ENCODE results near the gene OSBPL1A. TPM values are rescaled to one million over a fixed set of nuclear protein-coding genes. Genes with fewer than 3 reads are reported as not detected.

Gene OSBPL1A
- total and polyA plus RNA-seq, 2 of the 8 experiments (the other 6 are each of a cell fraction or from before 2014, with no cell fraction given): 53.2 to 74.9 TPM

DNA sequence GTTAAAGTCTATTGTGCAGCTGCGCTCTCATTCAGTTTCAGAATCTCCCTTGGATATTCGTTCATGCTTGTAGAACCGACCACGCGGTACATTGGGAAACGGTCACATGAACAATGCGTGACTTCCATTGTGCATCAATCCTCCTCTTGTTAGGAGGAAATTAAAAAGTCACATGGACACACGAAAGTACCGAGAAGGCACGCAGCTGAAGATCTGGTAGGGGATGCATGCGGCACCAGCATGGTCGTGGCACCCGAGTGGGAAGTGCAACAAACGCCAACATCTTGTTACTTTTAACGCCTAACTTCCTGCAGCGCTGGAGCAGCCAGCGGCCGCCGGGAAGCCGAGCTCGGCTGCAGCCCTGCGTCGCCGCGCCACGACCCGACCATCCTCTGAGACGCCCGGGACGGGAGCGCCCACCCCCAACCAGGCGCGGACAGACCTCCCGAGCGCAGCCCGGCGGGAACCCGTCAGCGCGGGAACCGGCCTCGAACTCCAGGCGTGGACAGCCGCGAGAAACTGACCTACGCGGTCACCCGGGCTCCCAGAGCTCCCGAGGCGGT is 412 bp downstream of the OSBPL1A start:
- WGBS, 2 experiments (ENCODE audit: extremely low coverage in 1 of 2, insufficient coverage in 1 of 2, insufficient read length in 1 of 2, insufficient replicate concordance in 2 of 2, low coverage in 1 of 2, low lambda C conversion rate in 2 of 2, missing lambda C conversion rate in 1 of 2): 1% methylated on average over 46 of the region's 50 CpGs; no CpG with 5 or more reads in 1 of the 2 experiments
- Histone ChIP-seq H3K27ac (ENCODE audit: low read depth, low read length) (peak overlapping the region; percentile 88), H2BK20ac (ENCODE audit: low read length) (0 out of 2 replicates have a peak overlapping the region, but pooled peaks have one; percentile 21), H4K5ac (ENCODE audit: insufficient read length, low read depth, low read length) (peak overlapping the region; percentile 68), H3K4me1 (replicated peaks in 1 of 4; ENCODE audit: control insufficient read depth in 3 of 4, insufficient read depth in 4 of 4, low read length in 3 of 4) (peaks cover 4 to 9% (median 6%) of the 10 kb centered on the region in 4 experiments; a peak in 6 of 7 replicates), H3K9ac (replicated peaks in 1 of 4; ENCODE audit: extremely low read depth in 1 of 4, low read depth in 3 of 4, low read length in 3 of 4) (peak overlapping the region; percentile 73 to 88 (median 84)), H3K4me2 (ENCODE audit: insufficient read depth in 1 of 2, low read depth in 2 of 2, low read length in 2 of 2) (peak overlapping the region; percentile 91 to 94), H3K4me3 (ENCODE audit: extremely low read depth in 1 of 4, insufficient read depth in 2 of 4, low read depth in 3 of 4, low read length in 4 of 4) (peak overlapping the region; percentile 64 to 94 (median 92)), H2AK5ac (ENCODE audit: low read depth, low read length) (peak overlapping the region; percentile 92; the same call in 1 of the 2 replicates), H3K79me1 (ENCODE audit: low read depth, low read length) (peaks cover 3% of the 10 kb centered on the region; the same call in 1 of the 2 replicates), H3K18ac (ENCODE audit: extremely low read depth, low read length) (peak overlapping the region; percentile 97), H3K56ac (replicated peaks; ENCODE audit: insufficient read length, low read depth, low read length) (peak overlapping the region; percentile 97), H4K91ac (replicated peaks; ENCODE audit: insufficient read length, low read length) (peak overlapping the region; percentile 99), H2BK5ac (ENCODE audit: low read depth, low read length) (peak overlapping the region; percentile 95), H3K9me3 (ENCODE audit: insufficient read depth in 2 of 2, low read depth in 1 of 2, low read length in 1 of 2) (no peaks in the 10 kb centered on the region), H4K8ac (ENCODE audit: extremely low read depth, insufficient read depth, low read length) (peak overlapping the region; percentile 96), H4K20me1 (replicated peaks in 1 of 2; ENCODE audit: control insufficient read depth in 1 of 2, insufficient read depth in 2 of 2, low read length in 2 of 2) (peaks cover 0 to 3% of the 10 kb centered on the region in 2 experiments), H3K14ac (ENCODE audit: insufficient read length) (peak overlapping the region; percentile 85), H3K79me2 (ENCODE audit: control insufficient read depth in 1 of 2, insufficient read depth in 2 of 2, low read length in 2 of 2) (peaks cover 0 to 49% of the 10 kb centered on the region in 2 experiments; a peak in 3 of 4 replicates), H2BK12ac (ENCODE audit: low read depth, low read length) (peak overlapping the region; percentile 99), H3K27me3 (replicated peaks in 1 of 4; ENCODE audit: control insufficient read depth in 3 of 4, extremely low read depth in 1 of 4, insufficient read depth in 3 of 4, low read length in 3 of 4) (no peaks in the 10 kb centered on the region; a peak in 1 of 7 replicates), H3K4ac (replicated peaks; ENCODE audit: insufficient read length, low read depth, low read length) (peak overlapping the region; percentile 100), H2AFZ (ENCODE audit: low read length) (peak overlapping the region; percentile 77; the same call in 1 of the 2 replicates), H2BK120ac (replicated peaks; ENCODE audit: low read depth, low read length) (peak overlapping the region; percentile 92), H3K23me2 (ENCODE audit: low read depth, low read length) (peaks cover 8% of the 10 kb centered on the region), H2BK15ac (ENCODE audit: low read length) (0 out of 2 replicates have a peak overlapping the region, but pooled peaks have one; percentile 40), H3K23ac (ENCODE audit: insufficient read length) (no peak overlapping the region), H3K36me3 (ENCODE audit: control insufficient read depth in 2 of 4, insufficient read depth in 4 of 4, low read length in 3 of 4) (no peaks in the 10 kb centered on the region)
- no peak for DNase-seq (ENCODE audit: low read depth in 1 of 2, low spot score in 2 of 2)
- POLR2A ChIA-PET (ENCODE audit: partially characterized antibody): interaction anchor here (0.8 to 3.3 kb wide), 16 partner anchors 8 to 262 kb away, joined by 3 to 20 read pairs (median 5); partner anchors contain the start of genes CABYR and IMPACT
- CTCF ChIA-PET (ENCODE audit: partially characterized antibody): interaction anchor here (0.9 to 2.8 kb wide), 8 partner anchors 10 to 37 kb away, joined by 3 to 18 read pairs (median 6); no protein-coding TSS in a partner anchor
- FAIRE-seq: no peak
- TF ChIP-seq, protein P1, sequence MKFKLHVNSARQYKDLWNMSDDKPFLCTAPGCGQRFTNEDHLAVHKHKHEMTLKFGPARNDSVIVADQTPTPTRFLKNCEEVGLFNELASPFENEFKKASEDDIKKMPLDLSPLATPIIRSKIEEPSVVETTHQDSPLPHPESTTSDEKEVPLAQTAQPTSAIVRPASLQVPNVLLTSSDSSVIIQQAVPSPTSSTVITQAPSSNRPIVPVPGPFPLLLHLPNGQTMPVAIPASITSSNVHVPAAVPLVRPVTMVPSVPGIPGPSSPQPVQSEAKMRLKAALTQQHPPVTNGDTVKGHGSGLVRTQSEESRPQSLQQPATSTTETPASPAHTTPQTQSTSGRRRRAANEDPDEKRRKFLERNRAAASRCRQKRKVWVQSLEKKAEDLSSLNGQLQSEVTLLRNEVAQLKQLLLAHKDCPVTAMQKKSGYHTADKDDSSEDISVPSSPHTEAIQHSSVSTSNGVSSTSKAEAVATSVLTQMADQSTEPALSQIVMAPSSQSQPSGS (IDR thresholded peaks at IDR 0.05; ENCODE audit: low read length): no peak
- TF ChIP-seq RAD21 (IDR thresholded peaks at IDR 0.05 in 1 of 2, conservative IDR thresholded peaks at IDR 0.05 in 1 of 2; ENCODE audit: low read depth in 2 of 2, low read length in 2 of 2): no peak
- TF ChIP-seq NRF1 (IDR thresholded peaks at IDR 0.05; ENCODE audit: low read depth, low read length): no peak
- TF ChIP-seq RBBP5 (IDR thresholded peaks at IDR 0.05; ENCODE audit: borderline replicate concordance, low read depth, low read length): peak; percentile 98
- TF ChIP-seq SP2 (IDR thresholded peaks at IDR 0.05; ENCODE audit: low read length): no peak
- TF ChIP-seq SP4 (IDR thresholded peaks at IDR 0.05; ENCODE audit: low read length): peak; percentile 9; the same call in 1 of the 2 replicates
